GM23338 (cell line): ENCODE data around the gene CATSPERD.

Experiments used
- CREB1 ChIP-seq: fragments of 250-450 bp; sonication (Bioruptor Pico); IDR thresholded peaks from 2 replicates; pipeline ENCODE4 v1.5.0; 2020; ENCODE audit warnings: low read depth, mild to moderate bottlenecking, moderate library complexity
- CTCF ChIP-seq, 2 experiments: fragments of 200-600 bp in 1 of 2; sonication (generic) in 1 of 2; conservative IDR thresholded peaks; 2 replicates each; pipeline versions ENCODE4 v1.5.1 to v1.6.1; 2016 to 2017; ENCODE audit warnings: antibody characterized with exemption in 2 of 2, low read depth in 2 of 2, mild to moderate bottlenecking in 2 of 2, moderate library complexity in 1 of 2
- ETS1 ChIP-seq: IDR thresholded peaks from 2 replicates; pipeline ENCODE4 v1.6.1; 2016; ENCODE audit warnings: antibody characterized with exemption
- EZH2 ChIP-seq: fragments of 200-600 bp; sonication (generic); IDR thresholded peaks from one replicate; pipeline ENCODE4 v1.8.0; 2017; ENCODE audit warnings: antibody characterized with exemption, mild to moderate bottlenecking, low read depth; ENCODE audit not compliant: unreplicated experiment
- EZH2phosphoT487 ChIP-seq: fragments of 200-600 bp; sonication (generic); IDR thresholded peaks from one replicate; pipeline ENCODE4 v1.8.1; 2018; ENCODE audit warnings: antibody characterized with exemption; ENCODE audit not compliant: unreplicated experiment
- JUNB ChIP-seq: IDR thresholded peaks from one replicate; pipeline ENCODE4 v1.6.1; 2016; ENCODE audit warnings: antibody characterized with exemption; ENCODE audit not compliant: unreplicated experiment
- NANOG ChIP-seq: IDR thresholded peaks from 2 replicates; pipeline ENCODE4 v1.6.1; 2016; ENCODE audit warnings: antibody characterized with exemption, borderline replicate concordance
- POLR2AphosphoS5 ChIP-seq: IDR thresholded peaks from 2 replicates; pipeline ENCODE4 v1.6.1; 2016; ENCODE audit warnings: antibody characterized with exemption, low read depth
- REST ChIP-seq: IDR thresholded peaks from one replicate; pipeline ENCODE4 v1.6.1; 2018; ENCODE audit warnings: antibody characterized with exemption; ENCODE audit not compliant: unreplicated experiment
- ZNF331 ChIP-seq: fragments of 250-450 bp; sonication (Bioruptor Pico); IDR thresholded peaks from 2 replicates; pipeline ENCODE4 v1.5.0; 2020; ENCODE audit warnings: low read depth, mild to moderate bottlenecking, moderate library complexity
- ZNF462 ChIP-seq: fragments of 250-450 bp; sonication (Bioruptor Pico); IDR thresholded peaks from 2 replicates; pipeline ENCODE4 v1.5.0; 2020; ENCODE audit warnings: mild to moderate bottlenecking, moderate library complexity

- TF ChIP-seq CTCF (conservative IDR thresholded peaks at IDR 0.05; ENCODE audit: low read depth in 2 of 2) (no peak), EZH2 (no peak), REST (no peak), NANOG (no peak), POLR2AphosphoS5 (no peak), EZH2phosphoT487 (no peak), CREB1 (CRISPR knock-in tag) (no peak), ETS1 (no peak), JUNB (no peak), ZNF331 (CRISPR knock-in tag) (no peak), ZNF462 (no peak)
These were observed 42.9 kb upstream of the CATSPERD start for GRCh38 chr19:5677580-5677979.
